Tibial nerve (tissue), 4 donors: Measurements from ENCODE around the gene BCAS3. TPM values are rescaled to one million over a fixed set of nuclear protein-coding genes. Genes with fewer than 3 reads are reported as not detected.

Experiments
- DNase-seq, 2 donors: peaks; one replicate each; pipeline ENCODE4 v3.0.0-alpha.2; 2019; ENCODE audit warnings: low spot score in 2 of 2
- H3K27ac ChIP-seq, 4 donors: fragments of 200-600 bp; sonication (generic) in 3 of 4; one replicate each; pipeline ENCODE4 v1.5.1; 2017 to 2019; ENCODE audit warnings: mild to moderate bottlenecking in 1 of 4
- H3K27me3 ChIP-seq, 2 donors: fragments of 200-600 bp; sonication (generic) in 1 of 2; one replicate each; pipeline versions ENCODE4 v1.5.1 to v1.6.0; 2017 to 2019
- H3K36me3 ChIP-seq, 3 donors: fragments of 200-600 bp; sonication (generic); one replicate each; pipeline ENCODE4 v1.5.1; 2018 to 2019
- H3K4me1 ChIP-seq, 4 donors: fragments of 200-600 bp; sonication (generic) in 3 of 4; one replicate each; pipeline ENCODE4 v1.5.1; 2017 to 2019
- H3K4me3 ChIP-seq, 4 donors: fragments of 200-600 bp; sonication (generic) in 3 of 4; one replicate each; pipeline ENCODE4 v1.5.1; 2017 to 2019; ENCODE audit warnings: mild to moderate bottlenecking in 1 of 4, moderate library complexity in 1 of 4
- H3K9me3 ChIP-seq, 4 donors: fragments of 200-600 bp; sonication (generic) in 3 of 4; one replicate each; pipeline ENCODE4 v1.5.1; 2017 to 2019
- CTCF ChIP-seq, 5 experiments: fragments of 200-600 bp in 3 of 5; fragments of 450-650 bp in 2 of 5; sonication (generic) in 3 of 5; IDR thresholded peaks; one replicate each; pipeline ENCODE4 v1.5.1; 2016 to 2019; ENCODE audit warnings: antibody characterized with exemption in 5 of 5, mild to moderate bottlenecking in 3 of 5, moderate library complexity in 2 of 5
- EP300 ChIP-seq, 2 donors: sonication (generic); formaldehyde crosslinking; IDR thresholded peaks; one replicate each; pipeline ENCODE4 v1.6.1; 2017; ENCODE audit warnings: antibody characterized with exemption in 2 of 2, mild to moderate bottlenecking in 1 of 2
- POLR2A ChIP-seq, 2 donors: fragments of 450-650 bp; IDR thresholded peaks; one replicate each; pipeline ENCODE4 v1.6.1; 2017; ENCODE audit warnings: antibody characterized with exemption in 2 of 2, mild to moderate bottlenecking in 2 of 2, moderate library complexity in 2 of 2
- WGBS, 2 donors: methylation state at CpG; one replicate each; pipeline ENCODE4 v1.1.5; 2018; 5-methylcytosine and 5-hydroxymethylcytosine counted together
- total RNA-seq, 4 donors: library from RNA; depleted of rRNA; stranded (reverse); fragments of >200 nt; gene quantifications; one replicate each; pipeline ENCODE4 v1.1.0, GENCODE V29; 2016

Gene BCAS3
- total RNA-seq, 4 donors from 2014 or later = 26.4 to 48.1 (median 44.8) TPM

- 95 to 96% methylated on average over 4 of the region's 4 CpGs for WGBS, 2 donors
- Histone ChIP-seq H3K4me3 (no peak overlapping the region), H3K36me3 (peaks cover 0 to 6% (median 0%) of the 10 kb centered on the region in 3 donors), H3K27me3 (no peaks in the 10 kb centered on the region), H3K4me1 (peaks cover 0 to 3% (median 0%) of the 10 kb centered on the region in 4 donors), H3K9me3 (peaks cover 0 to 25% (median 3%) of the 10 kb centered on the region in 4 donors), H3K27ac (no peak overlapping the region)
- no peak for DNase-seq
- TF ChIP-seq EP300 (IDR thresholded peaks at IDR 0.05) (no peak), CTCF (IDR thresholded peaks at IDR 0.05) (no peak), POLR2A (IDR thresholded peaks at IDR 0.05) (no peak)
Measured at GRCh38 chr17:60899115-60899514, 221.5 kb downstream of the BCAS3 start.

GRCh38 chr17:60900688-60901087 lies 223.0 kb downstream of the BCAS3 start:
- 91 to 92% methylated on average over 3 of the region's 3 CpGs for WGBS, 2 donors

DNA sequence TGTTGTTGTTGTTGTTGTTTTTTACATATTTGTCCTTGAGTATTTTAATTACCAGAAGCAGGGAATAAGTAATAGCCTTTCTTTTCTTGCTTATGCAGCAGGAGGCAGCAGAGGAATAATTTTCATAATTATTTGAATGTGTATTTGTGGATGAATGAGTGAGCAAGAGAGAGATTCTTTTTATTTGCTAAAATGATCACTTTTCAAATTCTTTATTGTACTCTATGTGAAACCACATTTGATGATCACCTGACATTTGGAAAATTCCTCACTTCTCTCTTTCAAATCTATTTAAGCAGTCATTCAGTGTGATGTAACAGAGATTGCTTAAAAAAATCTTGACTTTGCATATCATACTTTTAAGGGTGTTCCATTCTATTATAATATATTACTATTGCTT lies 223.6 kb downstream of the BCAS3 start:
- TF ChIP-seq EP300 (IDR thresholded peaks at IDR 0.05) (no peak), POLR2A (IDR thresholded peaks at IDR 0.05) (no peak), CTCF (IDR thresholded peaks at IDR 0.05) (no peak)
- no peaks in the 10 kb centered on the region for H3K27me3 ChIP-seq
- H3K9me3 ChIP-seq = peaks cover 0 to 15% (median 3%) of the 10 kb centered on the region in 4 donors
- DNase-seq = no peak
- peaks cover 0 to under 1% (median 0%) of the 10 kb centered on the region in 3 donors for H3K36me3 ChIP-seq
- peaks cover 0 to 3% (median 0%) of the 10 kb centered on the region in 4 donors for H3K4me1 ChIP-seq
- H3K27ac ChIP-seq = peak overlapping the region in 1 of 4 donors; percentile 53
- H3K4me3 ChIP-seq = no peak overlapping the region

More at GRCh38 chr17:60900688-60901087, 223.0 kb downstream of the BCAS3 start:
- no peak overlapping the region for H3K27ac ChIP-seq
- H3K36me3 ChIP-seq = peaks cover 0 to 6% (median 0%) of the 10 kb centered on the region in 3 donors
- no peak for TF ChIP-seq EP300 (IDR thresholded peaks at IDR 0.05)
- no peak for TF ChIP-seq CTCF (IDR thresholded peaks at IDR 0.05)
- TF ChIP-seq POLR2A (IDR thresholded peaks at IDR 0.05) = no peak
- peaks cover 0 to 20% (median 3%) of the 10 kb centered on the region in 4 donors for H3K9me3 ChIP-seq
- H3K4me1 ChIP-seq = peaks cover 0 to 3% (median 0%) of the 10 kb centered on the region in 4 donors
- H3K4me3 ChIP-seq = no peak overlapping the region
- DNase-seq = no peak
- no peaks in the 10 kb centered on the region for H3K27me3 ChIP-seq

- Histone ChIP-seq H3K9me3 (peaks cover 0 to 10% (median under 1%) of the 10 kb centered on the region in 4 donors), H3K36me3 (no peaks in the 10 kb centered on the region), H3K27me3 (no peaks in the 10 kb centered on the region), H3K4me3 (no peak overlapping the region), H3K4me1 (peaks cover 0 to 3% (median 0%) of the 10 kb centered on the region in 4 donors), H3K27ac (peak overlapping the region in 2 of 4 donors; percentile 53 to 77)
- DNase-seq = no peak
- WGBS, 2 donors = 50 to 53% methylated on average over 2 of the region's 2 CpGs
- TF ChIP-seq POLR2A (IDR thresholded peaks at IDR 0.05) (no peak), EP300 (IDR thresholded peaks at IDR 0.05) (no peak), CTCF (IDR thresholded peaks at IDR 0.05) (no peak)
Measured at GRCh38 chr17:60901806-60902205, 224.2 kb downstream of the BCAS3 start.

DNA sequence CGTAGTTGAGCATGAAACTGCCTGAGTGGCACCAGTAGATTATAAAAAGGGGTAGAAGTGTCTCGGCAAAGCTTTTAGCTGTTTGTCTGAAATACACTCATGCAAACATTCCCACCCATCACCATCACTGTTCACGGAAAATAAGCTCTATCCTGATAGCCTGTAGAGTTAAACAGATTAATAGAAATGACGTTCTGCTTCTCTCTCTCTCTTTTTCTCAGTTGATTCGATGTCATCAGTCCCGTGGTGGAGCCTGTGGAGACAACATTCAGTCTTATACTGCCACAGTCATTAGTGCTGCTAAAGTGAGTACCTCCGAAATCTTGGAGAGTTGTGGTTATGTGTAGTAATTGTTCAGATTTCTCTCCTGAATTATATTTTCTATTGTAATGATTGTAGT lies 224.7 kb downstream of the BCAS3 start:
- Histone ChIP-seq H3K27me3 (no peaks in the 10 kb centered on the region), H3K36me3 (no peaks in the 10 kb centered on the region), H3K4me3 (no peak overlapping the region), H3K27ac (peak overlapping the region in 2 of 4 donors; percentile 53 to 77), H3K9me3 (peaks cover 0 to 4% (median 0%) of the 10 kb centered on the region in 4 donors), H3K4me1 (peaks cover 0 to 3% (median 0%) of the 10 kb centered on the region in 4 donors)
- no peak for TF ChIP-seq EP300 (IDR thresholded peaks at IDR 0.05)
- no peak for DNase-seq
- 40 to 50% methylated on average over 7 of the region's 7 CpGs for WGBS, 2 donors
